Activated CD8-positive, alpha-beta memory T cell treated with anti-CD3 and anti-CD28 coated beads, Interleukin-2, amount 10 ng/mL, durations not matched to agents 7 days and 5 days (primary cell): Measurements from ENCODE around the gene BMF. TPM values are rescaled to one million over a fixed set of nuclear protein-coding genes. Genes with fewer than 3 reads are reported as not detected.

ENCODE experiments used
- ATAC-seq: fragments of 150-1000 bp; cut with Tn5 transposase; one replicate; pipeline ENCODE4 v1.10.0; 2021; ENCODE audit warnings: moderate library complexity
- CTCF ChIA-PET: fragments of 350-600 bp; sonication (Branson Sonifier 250); formaldehyde crosslinking; loops from one replicate; lab custom pipeline; 2021; ENCODE audit warnings: antibody characterized with exemption; lab: Charles Lee
- DNase-seq: peaks from one replicate; pipeline ENCODE4 v3.0.0-alpha.2; 2020
- H3K27ac Mint-ChIP-seq: one replicate; pipeline ENCODE4 v1.8.0; 2021; ENCODE audit warnings: mild to moderate bottlenecking, mixed read lengths
- H3K27me3 Mint-ChIP-seq: one replicate; pipeline ENCODE4 v1.8.0; 2021; ENCODE audit warnings: mixed read lengths
- H3K36me3 Mint-ChIP-seq: one replicate; pipeline ENCODE4 v1.8.0; 2021; ENCODE audit warnings: mild to moderate bottlenecking, mixed read lengths
- H3K4me1 Mint-ChIP-seq: one replicate; pipeline ENCODE4 v1.8.0; 2021; ENCODE audit warnings: mixed read lengths
- H3K4me3 Mint-ChIP-seq: one replicate; pipeline ENCODE4 v1.8.0; 2021; ENCODE audit warnings: mild to moderate bottlenecking, moderate library complexity, mixed read lengths
- H3K9me3 Mint-ChIP-seq: one replicate; pipeline ENCODE4 v1.8.0; 2022; ENCODE audit warnings: low read depth, mixed read lengths
- total RNA-seq, 2 experiments: library from RNA; stranded (reverse); gene quantifications; one replicate each; pipeline ENCODE4 v1.2.3, GENCODE V29; 2021

The BMF gene
- total RNA-seq, 2 experiments from 2014 or later = 3.6 to 13.0 TPM

DNA sequence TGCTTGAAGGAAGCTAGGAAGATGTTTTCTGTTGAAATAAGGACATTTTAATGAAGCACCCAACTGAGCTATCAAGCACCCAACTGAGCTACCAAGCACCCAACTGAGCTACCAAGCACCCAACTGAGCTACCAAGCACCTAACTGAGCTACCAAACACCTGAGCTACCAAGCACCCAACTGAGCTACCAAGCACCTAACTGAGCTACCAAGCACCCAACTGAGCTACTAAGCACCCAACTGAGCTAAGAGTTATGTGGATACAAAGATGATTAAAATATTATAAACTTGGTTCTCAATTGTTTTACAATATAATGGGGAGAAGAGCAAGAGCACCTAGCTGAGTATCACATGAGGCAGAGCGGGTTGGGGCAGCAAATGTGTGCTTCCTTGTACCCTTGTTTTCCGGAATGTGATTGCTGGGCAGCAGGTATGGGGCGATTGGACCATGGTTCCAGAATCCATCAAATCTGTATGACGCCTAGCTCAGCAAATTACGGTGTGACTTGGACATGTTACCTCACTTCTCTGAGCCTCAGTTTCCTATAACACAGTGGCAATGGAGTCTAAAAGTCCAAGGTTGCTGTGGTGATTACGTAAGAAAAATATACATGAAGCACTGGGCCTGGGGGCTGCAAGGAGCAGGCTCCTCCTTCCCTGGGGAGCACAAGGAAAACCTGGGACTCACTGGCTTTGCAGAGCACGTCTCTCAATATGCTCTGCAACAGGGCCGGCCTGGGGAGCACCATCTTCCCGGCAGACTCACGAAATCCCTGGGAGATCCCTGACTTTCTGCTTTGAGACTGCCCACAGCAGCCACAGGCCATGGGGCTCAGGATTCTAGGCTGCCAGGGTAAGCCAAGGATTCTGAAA, 11.3 kb downstream of the BMF start:
- Mint-ChIP-seq H3K27me3 (no peaks in the 10 kb centered on the region), H3K36me3 (no peaks in the 10 kb centered on the region), H3K4me1 (peaks cover 76% of the 10 kb centered on the region), H3K4me3 (no peak overlapping the region), H3K9me3 (no peaks in the 10 kb centered on the region), H3K27ac (peak overlapping the region; percentile 89)
- CTCF ChIA-PET = interaction anchor here (1.0 to 22.2 kb wide), 9 partner anchors 10 to 178 kb away, joined by 3 to 324 read pairs (median 4); partner anchors contain the start of genes BMF and SRP14
- DNase-seq (no peak), ATAC-seq (no peak)

DNA sequence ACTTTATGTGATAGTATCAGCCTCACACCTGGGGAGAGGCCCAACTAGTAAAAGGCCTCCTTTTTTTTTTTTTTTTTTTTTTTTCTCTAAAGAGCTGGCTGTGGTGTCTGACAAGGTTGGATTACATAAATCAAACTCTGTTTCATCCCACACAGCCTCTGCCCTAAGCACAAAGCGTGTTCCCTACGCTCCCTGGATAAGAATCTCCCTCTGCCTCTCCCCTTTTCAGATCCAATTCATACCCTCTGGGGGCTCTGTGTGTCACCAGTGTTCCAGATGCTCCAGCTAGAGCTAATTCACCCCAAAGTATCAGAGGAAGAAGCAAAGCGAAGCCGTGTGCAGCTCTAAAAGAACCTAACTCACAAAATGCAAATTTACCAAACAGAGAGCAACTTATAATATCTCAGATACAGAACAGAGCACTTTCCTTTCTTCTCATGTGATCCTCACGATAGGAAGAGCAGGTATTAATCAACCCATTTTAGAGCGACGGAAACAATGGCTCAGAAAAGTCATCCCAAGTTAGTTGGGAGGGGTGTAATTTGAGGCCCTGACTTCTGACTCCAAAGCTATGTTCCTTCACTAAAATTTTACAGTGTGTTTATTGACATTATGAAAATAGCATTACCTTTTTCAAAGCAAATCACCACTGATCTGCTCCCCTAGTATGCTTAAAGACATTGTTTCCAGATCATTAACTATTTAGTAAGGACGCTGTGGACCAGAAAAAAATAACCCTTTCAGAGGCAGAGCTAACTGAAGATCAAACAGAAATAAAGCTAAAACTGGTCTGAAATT, 12.4 kb downstream of the BMF start:
- H3K27ac Mint-ChIP-seq = peak overlapping the region; percentile 56
- no peaks in the 10 kb centered on the region for H3K9me3 Mint-ChIP-seq
- H3K4me3 Mint-ChIP-seq = no peak overlapping the region
- peaks cover 67% of the 10 kb centered on the region for H3K4me1 Mint-ChIP-seq
- no peak for DNase-seq
- H3K27me3 Mint-ChIP-seq = no peaks in the 10 kb centered on the region
- no peak for ATAC-seq
- CTCF ChIA-PET = interaction anchor here (0.6 to 22.2 kb wide), 7 partner anchors 11 to 179 kb away, joined by 3 to 324 read pairs (median 3); partner anchors contain the start of genes BMF and SRP14
- H3K36me3 Mint-ChIP-seq = no peaks in the 10 kb centered on the region

DNA sequence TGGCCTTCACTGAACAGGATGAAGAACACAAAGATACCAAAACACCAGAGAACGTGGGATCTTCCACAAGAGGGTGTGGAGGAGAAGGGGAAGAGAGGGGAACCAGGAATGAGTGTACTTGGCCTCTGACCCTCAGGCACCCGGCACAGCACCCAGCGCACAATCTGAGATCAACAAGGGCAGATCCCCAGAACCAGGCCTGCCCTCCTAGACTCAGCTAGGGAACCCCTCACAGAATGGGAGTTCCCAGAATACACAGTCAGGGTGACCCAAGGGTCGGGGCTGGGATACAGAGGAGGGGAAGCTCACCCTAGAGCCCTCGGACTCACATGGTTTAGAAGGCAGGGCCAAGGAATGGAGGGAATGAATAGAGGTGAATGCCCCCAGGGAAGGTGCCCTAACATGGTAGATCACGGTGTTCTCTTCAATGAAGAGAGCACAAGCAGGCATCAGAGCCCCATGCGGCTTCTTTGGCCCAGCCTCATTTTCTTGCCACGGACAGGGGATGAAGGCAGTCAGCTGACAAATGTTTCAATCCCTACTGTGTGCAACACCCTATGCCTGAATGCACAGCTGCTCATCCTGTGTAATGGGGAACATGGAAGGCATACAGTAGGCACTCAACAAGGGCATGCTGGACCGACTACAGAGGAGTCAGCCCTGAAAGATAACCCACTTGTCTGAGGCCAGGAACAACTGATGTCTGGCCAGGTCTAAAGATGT, 13.1 kb downstream of the BMF start:
- H3K27ac Mint-ChIP-seq = peak overlapping the region; percentile 37
- H3K4me3 Mint-ChIP-seq = no peak overlapping the region
- no peaks in the 10 kb centered on the region for H3K9me3 Mint-ChIP-seq
- CTCF ChIA-PET = interaction anchor here (1.2 to 22.2 kb wide), 4 partner anchors 11 to 179 kb away, joined by 3 to 324 read pairs (median 72); partner anchors contain the start of genes BMF and SRP14
- H3K36me3 Mint-ChIP-seq = no peaks in the 10 kb centered on the region
- no peak for ATAC-seq
- H3K4me1 Mint-ChIP-seq = peaks cover 60% of the 10 kb centered on the region
- DNase-seq = no peak
- no peaks in the 10 kb centered on the region for H3K27me3 Mint-ChIP-seq

DNA sequence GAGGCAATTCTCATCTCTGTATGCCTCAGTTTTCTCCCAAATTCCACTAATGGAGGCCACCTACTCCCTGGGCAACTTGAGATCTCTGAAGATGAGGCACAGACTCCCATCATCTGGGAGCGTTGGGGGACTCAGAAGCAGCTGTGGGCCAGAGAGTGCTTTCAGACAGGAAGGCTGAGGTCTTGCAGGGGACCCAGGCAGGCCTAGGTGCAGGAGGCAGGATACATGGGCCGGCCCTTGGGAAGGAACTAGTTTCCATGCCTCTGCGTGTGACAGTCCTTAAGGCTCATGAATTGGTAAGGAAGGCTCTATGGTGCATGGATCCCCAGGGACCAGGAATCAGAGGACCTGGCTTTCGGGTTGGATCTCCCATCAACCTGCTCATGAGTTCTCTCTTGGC, 14.5 kb downstream of the BMF start:
- no peak overlapping the region for H3K4me3 Mint-ChIP-seq
- H3K9me3 Mint-ChIP-seq = no peaks in the 10 kb centered on the region
- H3K36me3 Mint-ChIP-seq = no peaks in the 10 kb centered on the region
- H3K27ac Mint-ChIP-seq = no peak overlapping the region
- H3K27me3 Mint-ChIP-seq = no peaks in the 10 kb centered on the region
- CTCF ChIA-PET = interaction anchor here (13.4 to 22.2 kb wide), 2 partner anchors 13 to 51 kb away, joined by 139 to 324 read pairs; partner anchors contain the start of genes BMF and SRP14
- no peak for ATAC-seq
- no peak for DNase-seq
- peaks cover 46% of the 10 kb centered on the region for H3K4me1 Mint-ChIP-seq

DNA sequence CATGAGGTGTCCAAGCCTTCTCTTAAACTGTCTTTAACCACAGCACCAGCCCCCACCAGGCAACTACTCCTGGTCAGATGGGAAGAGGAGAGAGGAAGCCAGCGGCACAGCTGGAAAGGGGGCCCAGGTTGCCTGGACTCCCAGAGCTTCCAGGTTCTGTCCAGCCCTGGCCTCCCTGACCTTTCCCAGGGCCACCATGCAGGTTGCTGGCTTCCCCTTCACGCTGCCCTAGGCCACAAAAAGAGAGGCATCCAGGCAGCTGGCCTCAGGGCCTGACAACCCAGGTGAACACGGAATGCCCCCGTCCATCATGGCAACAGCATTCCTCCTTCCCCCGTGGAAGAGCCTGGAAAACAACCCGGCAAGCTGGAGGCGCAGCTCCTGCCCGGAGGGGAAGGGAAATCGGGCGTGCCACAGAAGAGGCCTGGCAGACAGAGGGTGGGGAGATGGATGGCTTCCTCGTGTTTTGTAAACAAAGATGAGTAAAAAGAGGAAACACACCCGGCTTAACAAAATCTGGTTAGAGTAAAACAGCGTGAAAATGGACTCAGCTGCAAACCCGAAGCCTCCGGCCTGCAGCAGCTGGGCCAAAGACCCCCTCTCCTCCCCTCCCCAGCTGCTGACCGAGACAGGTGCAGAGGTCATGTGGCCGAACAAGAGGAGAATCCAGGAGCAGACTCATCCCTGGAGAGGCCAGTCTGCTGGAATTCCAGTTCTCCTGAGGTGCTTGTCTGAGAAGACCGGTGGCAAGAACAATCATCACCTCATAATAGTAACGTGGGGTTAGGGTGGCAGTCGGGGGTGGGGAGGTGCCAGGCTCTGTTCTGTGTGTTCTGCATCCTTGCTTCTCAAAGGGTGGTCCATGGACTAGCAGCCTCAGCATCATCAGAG, 15.5 kb downstream of the BMF start:
- CTCF ChIA-PET = interaction anchor here (13.4 kb wide), 1 partner anchor 14 kb away, joined by 139 read pairs; the partner anchor contains the start of gene BMF
- ATAC-seq = no peak
- Mint-ChIP-seq H3K36me3 (no peaks in the 10 kb centered on the region), H3K27me3 (no peaks in the 10 kb centered on the region), H3K4me1 (peaks cover 36% of the 10 kb centered on the region), H3K9me3 (no peaks in the 10 kb centered on the region), H3K27ac (no peak overlapping the region), H3K4me3 (no peak overlapping the region)
- no peak for DNase-seq

DNA sequence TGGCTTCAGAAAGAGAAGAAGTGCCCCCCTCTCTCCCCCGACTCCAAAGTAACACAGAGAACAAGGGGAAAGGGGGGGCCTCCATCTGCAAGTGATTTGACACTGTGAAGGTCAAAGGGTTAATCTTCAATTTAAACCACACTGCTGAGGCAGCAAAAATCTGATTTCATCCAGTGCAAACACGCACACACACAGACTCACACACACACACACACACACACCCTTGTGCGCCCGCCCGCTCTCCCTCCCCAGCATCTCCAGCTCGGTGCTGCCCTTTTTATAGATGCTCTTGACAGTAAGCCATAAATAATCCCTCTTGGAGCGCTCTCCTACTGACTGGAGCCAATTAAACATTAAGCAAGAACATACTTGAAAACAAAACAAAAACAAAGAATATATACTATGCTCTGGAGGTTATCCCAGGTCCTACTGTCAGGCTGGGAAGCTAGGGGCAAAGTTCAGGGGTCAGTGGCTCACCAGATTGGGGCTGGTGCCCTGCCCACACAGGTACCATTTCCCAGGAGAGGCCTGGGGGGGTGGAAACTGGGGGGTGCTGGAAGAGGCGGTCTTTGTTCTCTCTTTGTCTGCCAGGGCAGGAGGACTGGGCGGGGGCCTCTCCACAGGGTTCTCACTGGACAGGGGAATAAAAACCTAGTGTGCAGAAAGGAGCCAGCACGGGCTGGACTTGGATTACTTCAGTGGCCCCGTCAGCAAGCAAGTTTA, 16.3 kb downstream of the BMF start:
- no peak for DNase-seq
- Mint-ChIP-seq H3K36me3 (no peaks in the 10 kb centered on the region), H3K27ac (no peak overlapping the region), H3K9me3 (no peaks in the 10 kb centered on the region), H3K27me3 (no peaks in the 10 kb centered on the region), H3K4me1 (peaks cover 28% of the 10 kb centered on the region), H3K4me3 (no peak overlapping the region)
- ATAC-seq = no peak
- CTCF ChIA-PET = interaction anchor here (1.3 to 13.4 kb wide), 2 partner anchors 14 to 45 kb away, joined by 3 to 139 read pairs; partner anchors contain the start of gene BMF

DNA sequence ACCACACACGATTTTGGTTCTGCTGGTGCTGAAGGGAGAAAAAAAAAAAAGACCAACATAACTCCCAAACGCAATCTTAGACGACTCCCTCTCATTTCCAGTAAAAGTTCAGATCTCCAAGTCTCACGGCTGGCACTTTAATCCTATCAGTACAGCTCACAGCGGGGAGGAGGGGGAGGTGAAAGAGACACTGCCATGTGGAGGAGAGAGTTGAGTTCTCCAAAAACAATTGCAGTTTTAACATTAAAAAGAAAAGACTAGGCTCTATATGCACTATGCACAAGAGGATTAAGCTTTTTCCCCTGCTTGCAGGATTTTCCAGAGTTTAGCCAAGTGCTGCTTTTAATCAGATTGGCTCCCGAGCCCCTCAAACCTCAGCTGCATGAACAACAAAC, 16.8 kb downstream of the BMF start:
- Mint-ChIP-seq H3K36me3 (no peaks in the 10 kb centered on the region), H3K27me3 (no peaks in the 10 kb centered on the region), H3K4me1 (peaks cover 23% of the 10 kb centered on the region), H3K9me3 (no peaks in the 10 kb centered on the region), H3K27ac (no peak overlapping the region), H3K4me3 (no peak overlapping the region)
- DNase-seq (no peak), ATAC-seq (no peak)
- CTCF ChIA-PET = interaction anchor here (1.3 to 13.4 kb wide), 2 partner anchors 15 to 44 kb away, joined by 3 to 139 read pairs; partner anchors contain the start of gene BMF

DNA sequence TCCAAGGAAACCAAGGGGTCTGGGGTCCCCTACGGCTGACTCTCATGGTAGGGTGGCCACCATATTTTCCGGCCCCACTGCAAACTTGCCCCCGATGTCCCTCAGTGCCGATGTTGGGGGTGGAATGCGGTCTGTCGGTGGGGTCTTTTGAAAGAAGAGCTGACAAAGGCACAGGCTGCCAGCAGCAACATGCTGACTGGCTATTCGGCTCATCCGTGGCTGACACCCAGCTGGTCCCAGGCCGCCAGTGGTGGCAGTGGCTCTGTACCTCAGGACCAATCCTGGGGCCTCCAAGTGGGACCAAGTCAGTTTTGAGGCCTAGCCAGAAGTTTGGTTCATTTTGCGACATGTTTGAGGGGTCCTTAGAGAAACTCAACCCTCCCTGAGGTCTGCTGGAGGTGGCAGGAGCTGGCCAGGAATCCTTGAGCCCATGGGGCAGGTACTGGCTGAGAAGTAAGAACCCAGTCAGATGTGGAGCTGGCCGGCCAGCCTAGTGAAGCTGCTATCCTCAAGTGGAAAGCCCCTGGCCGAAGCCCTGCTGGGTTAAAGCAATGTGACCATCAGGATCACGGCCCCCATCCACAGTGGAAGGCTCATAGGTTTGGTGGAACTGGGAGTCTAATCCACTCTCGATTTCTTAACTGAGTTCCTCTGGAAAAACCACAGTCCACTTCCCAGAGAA, 17.8 kb downstream of the BMF start:
- CTCF ChIA-PET = interaction anchor here (1.0 to 13.4 kb wide), 4 partner anchors 12 to 184 kb away, joined by 3 to 139 read pairs (median 3); partner anchors contain the start of gene BMF
- H3K27ac Mint-ChIP-seq = no peak overlapping the region
- H3K27me3 Mint-ChIP-seq = no peaks in the 10 kb centered on the region
- DNase-seq (no peak), ATAC-seq (no peak)
- no peaks in the 10 kb centered on the region for H3K36me3 Mint-ChIP-seq
- H3K9me3 Mint-ChIP-seq = no peaks in the 10 kb centered on the region
- H3K4me1 Mint-ChIP-seq = peaks cover 19% of the 10 kb centered on the region
- H3K4me3 Mint-ChIP-seq = no peak overlapping the region

DNA sequence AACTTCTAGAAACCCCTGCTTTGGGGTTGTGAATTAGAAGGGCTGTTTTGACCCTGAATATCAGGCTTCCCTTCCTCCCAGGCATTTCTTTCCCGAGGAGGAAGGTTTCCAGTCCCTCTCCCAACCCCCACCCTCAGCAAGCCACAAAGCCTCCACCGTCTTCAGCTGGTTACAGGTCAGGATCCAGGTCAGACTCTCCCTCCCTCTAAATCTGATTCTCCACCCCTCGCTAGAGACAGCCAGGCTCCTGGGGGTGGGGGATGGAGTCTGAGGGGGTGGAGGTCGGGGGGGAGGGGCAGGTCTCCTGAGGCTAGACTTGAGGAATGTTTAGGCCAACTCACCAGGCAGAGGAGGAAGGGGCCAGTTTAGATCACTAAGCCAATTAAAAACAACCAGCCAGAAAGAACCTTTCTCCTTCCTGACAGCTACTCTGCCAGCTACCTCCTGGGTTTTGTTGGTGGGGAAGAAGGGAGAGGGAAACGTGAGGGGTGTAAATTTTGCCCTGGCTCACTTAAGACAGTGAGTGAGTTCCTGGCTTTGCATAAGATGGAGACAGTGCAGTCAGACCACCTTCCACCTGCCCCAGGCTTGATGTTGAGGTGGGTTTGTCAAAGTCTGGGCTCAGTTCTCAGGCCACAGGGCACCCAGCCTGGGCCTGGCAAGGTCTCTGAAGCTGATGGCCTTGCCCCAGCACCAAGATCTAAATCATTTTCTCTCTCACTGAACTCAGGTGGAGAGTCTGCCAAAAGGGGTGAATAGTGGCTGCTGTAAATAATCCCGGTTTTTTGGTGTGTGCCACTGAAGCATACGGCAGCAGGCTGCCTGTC, 19.5 kb downstream of the BMF start:
- no peak overlapping the region for H3K27ac Mint-ChIP-seq
- H3K4me1 Mint-ChIP-seq = peaks cover 8% of the 10 kb centered on the region
- CTCF ChIA-PET = interaction anchor here (13.4 kb wide), 1 partner anchor 18 kb away, joined by 139 read pairs; the partner anchor contains the start of gene BMF

More for the DNA sequence above, 19.5 kb downstream of the BMF start:
- Mint-ChIP-seq H3K27me3 (peaks cover 3% of the 10 kb centered on the region), H3K4me3 (no peak overlapping the region), H3K9me3 (no peaks in the 10 kb centered on the region), H3K36me3 (no peaks in the 10 kb centered on the region)
- DNase-seq (no peak), ATAC-seq (no peak)
